ENCODE results near the gene RTEL1. TPM values are rescaled to one million over a fixed set of nuclear protein-coding genes. Genes with fewer than 3 reads are reported as not detected.

Gene RTEL1
- polyA plus RNA-seq, 1 donor from 2014 or later = 29.2 TPM

DNA sequence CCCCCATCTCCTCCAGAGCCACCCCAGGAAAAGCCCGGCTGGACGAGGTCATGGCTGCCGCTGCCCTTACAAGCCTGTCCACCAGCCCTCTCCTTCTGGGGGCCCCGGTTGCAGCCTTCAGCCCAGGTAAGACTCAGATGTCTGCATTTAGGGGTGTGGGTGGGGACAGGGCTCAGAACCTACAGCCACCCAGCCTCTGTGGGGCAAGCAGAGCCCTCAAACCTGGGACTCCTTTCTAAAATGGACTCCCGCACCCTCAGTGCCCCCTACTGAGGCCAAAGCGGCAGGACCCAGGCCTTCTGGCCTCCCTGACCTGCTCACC, 83.2 kb downstream of the RTEL1 start:
- H3K79me2 ChIP-seq (replicated peaks; ENCODE audit: insufficient read depth, low read length) = no peaks in the 10 kb centered on the region
- H4K20me1 ChIP-seq (ENCODE audit: insufficient read depth) = no peaks in the 10 kb centered on the region
- peak overlapping the region; percentile 76 for H3K9ac ChIP-seq (ENCODE audit: low read length)
- TF ChIP-seq SMC3 (conservative IDR thresholded peaks at IDR 0.05; ENCODE audit: poor library complexity) = no peak
- no peak for TF ChIP-seq RAD21 (conservative IDR thresholded peaks at IDR 0.05)
- no peak for TF ChIP-seq EZH2 (IDR thresholded peaks at IDR 0.05; ENCODE audit: borderline replicate concordance, insufficient read depth, low read length, poor library complexity, severe bottlenecking)
- no peak for TF ChIP-seq TAF1 (IDR thresholded peaks at IDR 0.05; ENCODE audit: low read depth)
- TF ChIP-seq, protein P1, sequence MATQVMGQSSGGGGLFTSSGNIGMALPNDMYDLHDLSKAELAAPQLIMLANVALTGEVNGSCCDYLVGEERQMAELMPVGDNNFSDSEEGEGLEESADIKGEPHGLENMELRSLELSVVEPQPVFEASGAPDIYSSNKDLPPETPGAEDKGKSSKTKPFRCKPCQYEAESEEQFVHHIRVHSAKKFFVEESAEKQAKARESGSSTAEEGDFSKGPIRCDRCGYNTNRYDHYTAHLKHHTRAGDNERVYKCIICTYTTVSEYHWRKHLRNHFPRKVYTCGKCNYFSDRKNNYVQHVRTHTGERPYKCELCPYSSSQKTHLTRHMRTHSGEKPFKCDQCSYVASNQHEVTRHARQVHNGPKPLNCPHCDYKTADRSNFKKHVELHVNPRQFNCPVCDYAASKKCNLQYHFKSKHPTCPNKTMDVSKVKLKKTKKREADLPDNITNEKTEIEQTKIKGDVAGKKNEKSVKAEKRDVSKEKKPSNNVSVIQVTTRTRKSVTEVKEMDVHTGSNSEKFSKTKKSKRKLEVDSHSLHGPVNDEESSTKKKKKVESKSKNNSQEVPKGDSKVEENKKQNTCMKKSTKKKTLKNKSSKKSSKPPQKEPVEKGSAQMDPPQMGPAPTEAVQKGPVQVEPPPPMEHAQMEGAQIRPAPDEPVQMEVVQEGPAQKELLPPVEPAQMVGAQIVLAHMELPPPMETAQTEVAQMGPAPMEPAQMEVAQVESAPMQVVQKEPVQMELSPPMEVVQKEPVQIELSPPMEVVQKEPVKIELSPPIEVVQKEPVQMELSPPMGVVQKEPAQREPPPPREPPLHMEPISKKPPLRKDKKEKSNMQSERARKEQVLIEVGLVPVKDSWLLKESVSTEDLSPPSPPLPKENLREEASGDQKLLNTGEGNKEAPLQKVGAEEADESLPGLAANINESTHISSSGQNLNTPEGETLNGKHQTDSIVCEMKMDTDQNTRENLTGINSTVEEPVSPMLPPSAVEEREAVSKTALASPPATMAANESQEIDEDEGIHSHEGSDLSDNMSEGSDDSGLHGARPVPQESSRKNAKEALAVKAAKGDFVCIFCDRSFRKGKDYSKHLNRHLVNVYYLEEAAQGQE (IDR thresholded peaks at IDR 0.05; ENCODE audit: borderline replicate concordance) = no peak
- TF ChIP-seq POLR2AphosphoS5 (IDR thresholded peaks at IDR 0.05) = no peak
- TF ChIP-seq, protein P2, sequence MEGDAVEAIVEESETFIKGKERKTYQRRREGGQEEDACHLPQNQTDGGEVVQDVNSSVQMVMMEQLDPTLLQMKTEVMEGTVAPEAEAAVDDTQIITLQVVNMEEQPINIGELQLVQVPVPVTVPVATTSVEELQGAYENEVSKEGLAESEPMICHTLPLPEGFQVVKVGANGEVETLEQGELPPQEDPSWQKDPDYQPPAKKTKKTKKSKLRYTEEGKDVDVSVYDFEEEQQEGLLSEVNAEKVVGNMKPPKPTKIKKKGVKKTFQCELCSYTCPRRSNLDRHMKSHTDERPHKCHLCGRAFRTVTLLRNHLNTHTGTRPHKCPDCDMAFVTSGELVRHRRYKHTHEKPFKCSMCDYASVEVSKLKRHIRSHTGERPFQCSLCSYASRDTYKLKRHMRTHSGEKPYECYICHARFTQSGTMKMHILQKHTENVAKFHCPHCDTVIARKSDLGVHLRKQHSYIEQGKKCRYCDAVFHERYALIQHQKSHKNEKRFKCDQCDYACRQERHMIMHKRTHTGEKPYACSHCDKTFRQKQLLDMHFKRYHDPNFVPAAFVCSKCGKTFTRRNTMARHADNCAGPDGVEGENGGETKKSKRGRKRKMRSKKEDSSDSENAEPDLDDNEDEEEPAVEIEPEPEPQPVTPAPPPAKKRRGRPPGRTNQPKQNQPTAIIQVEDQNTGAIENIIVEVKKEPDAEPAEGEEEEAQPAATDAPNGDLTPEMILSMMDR (IDR thresholded peaks at IDR 0.05; ENCODE audit: poor library complexity, severe bottlenecking) = no peak
- no peaks in the 10 kb centered on the region for H3K9me2 ChIP-seq (ENCODE audit: insufficient read depth, low read length)
- no peaks in the 10 kb centered on the region for H3K9me3 ChIP-seq (ENCODE audit: low read length)
- no peaks in the 10 kb centered on the region for H3F3A ChIP-seq (ENCODE audit: insufficient read depth, low read length, poor library complexity, severe bottlenecking)
- no peaks in the 10 kb centered on the region for H3K27me3 ChIP-seq (ENCODE audit: insufficient read depth, low read depth, low read length)
- no peak overlapping the region for H2AFZ ChIP-seq (ENCODE audit: low read depth, low read length)
- H3K36me3 ChIP-seq (ENCODE audit: insufficient read depth, low read length) = no peaks in the 10 kb centered on the region
- H3K27ac ChIP-seq (ENCODE audit: low read length) = peak overlapping the region; percentile 47
- peak overlapping the region; percentile 84 for H3K4me3 ChIP-seq (ENCODE audit: low read length)
- peak overlapping the region; percentile 70 for H3K4me2 ChIP-seq (ENCODE audit: low read length)

DNA sequence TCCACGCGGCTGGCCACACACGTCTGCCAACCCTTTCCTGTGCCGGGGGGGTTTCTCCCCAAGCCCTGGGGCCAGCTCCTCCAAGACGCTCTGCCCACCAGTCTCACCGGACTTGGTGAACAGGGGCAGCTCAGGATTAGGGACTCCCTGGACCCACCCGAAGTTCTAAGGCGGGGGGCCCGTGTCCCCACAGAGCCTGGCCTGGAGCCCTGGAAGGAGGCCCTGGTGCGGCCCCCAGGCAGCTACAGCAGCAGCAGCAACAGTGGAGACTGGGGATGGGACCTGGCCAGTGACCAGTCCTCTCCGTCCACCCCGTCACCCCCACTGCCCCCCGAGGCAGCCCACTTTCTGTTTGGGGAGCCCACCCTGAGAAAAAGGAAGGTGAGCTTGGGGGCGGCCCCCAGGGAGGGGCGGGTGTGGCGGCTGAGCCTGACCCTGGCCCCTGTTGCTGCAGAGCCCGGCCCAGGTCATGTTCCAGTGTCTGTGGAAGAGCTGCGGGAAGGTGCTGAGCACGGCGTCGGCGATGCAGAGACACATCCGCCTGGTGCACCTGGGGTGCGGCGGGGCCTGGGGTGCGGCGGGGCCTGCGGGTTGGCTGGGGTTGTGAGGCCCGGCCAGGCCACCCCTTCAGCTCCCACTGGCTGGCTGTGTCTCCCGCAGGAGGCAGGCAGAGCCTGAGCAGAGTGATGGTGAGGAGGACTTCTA, 83.7 kb downstream of the RTEL1 start:
- Histone ChIP-seq H2AFZ (ENCODE audit: low read depth, low read length) (no peak overlapping the region), H3F3A (ENCODE audit: insufficient read depth, low read length, poor library complexity, severe bottlenecking) (no peaks in the 10 kb centered on the region), H3K27ac (ENCODE audit: low read length) (no peak overlapping the region), H3K9ac (ENCODE audit: low read length) (peak overlapping the region; percentile 76), H3K36me3 (ENCODE audit: insufficient read depth, low read length) (no peaks in the 10 kb centered on the region), H3K4me2 (ENCODE audit: low read length) (no peak overlapping the region), H4K20me1 (ENCODE audit: insufficient read depth) (no peaks in the 10 kb centered on the region), H3K9me3 (ENCODE audit: low read length) (no peaks in the 10 kb centered on the region), H3K9me2 (ENCODE audit: insufficient read depth, low read length) (no peaks in the 10 kb centered on the region), H3K27me3 (ENCODE audit: insufficient read depth, low read depth, low read length) (no peaks in the 10 kb centered on the region), H3K4me3 (ENCODE audit: low read length) (peak overlapping the region; percentile 84), H3K79me2 (replicated peaks; ENCODE audit: insufficient read depth, low read length) (no peaks in the 10 kb centered on the region)
- TF ChIP-seq TAF1 (IDR thresholded peaks at IDR 0.05; ENCODE audit: low read depth) (no peak), RAD21 (conservative IDR thresholded peaks at IDR 0.05) (no peak), EZH2 (IDR thresholded peaks at IDR 0.05; ENCODE audit: borderline replicate concordance, insufficient read depth, low read length, poor library complexity, severe bottlenecking) (no peak), POLR2AphosphoS5 (IDR thresholded peaks at IDR 0.05) (no peak), MXI1 (conservative IDR thresholded peaks at IDR 0.05; ENCODE audit: poor library complexity, severe bottlenecking) (no peak), SMC3 (conservative IDR thresholded peaks at IDR 0.05; ENCODE audit: poor library complexity) (no peak), EP300 (conservative IDR thresholded peaks at IDR 0.05; ENCODE audit: poor library complexity, severe bottlenecking) (no peak)
- TF ChIP-seq, protein P2 (IDR thresholded peaks at IDR 0.05; ENCODE audit: poor library complexity, severe bottlenecking) = no peak
- TF ChIP-seq, protein P1 (IDR thresholded peaks at IDR 0.05; ENCODE audit: borderline replicate concordance) = no peak
